Measurements from ENCODE around the gene TCFL5.

The TCFL5 gene

GRCh38 chr20:62895539-62895938, 33.9 kb upstream of the TCFL5 start:
- no peak for DNase-seq

GRCh38 chr20:62894261-62894660, 32.6 kb upstream of the TCFL5 start:
- no peak for DNase-seq

GRCh38 chr20:62893700-62894099, 32.1 kb upstream of the TCFL5 start:
- no peak for DNase-seq

GRCh38 chr20:62892348-62893304, 31.0 kb upstream of the TCFL5 start:
- DNase-seq, result no peak

- no peak for DNase-seq
These were observed 29.5 kb upstream of the TCFL5 start for GRCh38 chr20:62891111-62891510.

GRCh38 chr20:62890444-62890843, 28.8 kb upstream of the TCFL5 start:
- DNase-seq, result no peak

GRCh38 chr20:62889871-62890270, 28.2 kb upstream of the TCFL5 start:
- DNase-seq, result no peak

- DNase-seq, result no peak
These were observed 27.8 kb upstream of the TCFL5 start for GRCh38 chr20:62889411-62889810.

- no peak for DNase-seq
These were observed 27.3 kb upstream of the TCFL5 start for GRCh38 chr20:62888910-62889309.

GRCh38 chr20:62888406-62888805, 26.8 kb upstream of the TCFL5 start:
- DNase-seq, result no peak

GRCh38 chr20:62887860-62888239, 26.2 kb upstream of the TCFL5 start:
- DNase-seq, result no peak

GRCh38 chr20:62887152-62887859, 25.7 kb upstream of the TCFL5 start:
- no peak for DNase-seq

GRCh38 chr20:62886709-62887058, 25.1 kb upstream of the TCFL5 start:
- DNase-seq, result no peak

- DNase-seq, result no peak
These were observed 24.5 kb upstream of the TCFL5 start for GRCh38 chr20:62885896-62886708.

- DNase-seq, result no peak
These were observed 23.6 kb upstream of the TCFL5 start for GRCh38 chr20:62885046-62885895.

- no peak for DNase-seq
These were observed 22.9 kb upstream of the TCFL5 start for GRCh38 chr20:62884556-62884955.

- no peak for DNase-seq
These were observed 20.8 kb upstream of the TCFL5 start for GRCh38 chr20:62882426-62882825.

GRCh38 chr20:62881662-62882395, 20.2 kb upstream of the TCFL5 start:
- DNase-seq, result no peak

GRCh38 chr20:62880935-62881661, 19.5 kb upstream of the TCFL5 start:
- DNase-seq, result no peak

GRCh38 chr20:62880147-62880934, 18.7 kb upstream of the TCFL5 start:
- no peak for DNase-seq

Data from activated CD8-positive, alpha-beta memory T cell treated with anti-CD3 and anti-CD28 coated beads for 24 hours (primary cell).